D721Med (cell line): ENCODE measurements around the gene LRP1-AS.

Experiments
- DNase-seq: peaks from one replicate; pipeline ENCODE4 v3.0.0; 2011; ENCODE audit warnings: low spot score; ENCODE audit not compliant: insufficient read length
- FAIRE-seq: peaks from 2 replicates; lab custom pipeline; 2011; peaks lifted over from hg19 to GRCh38; lab: Jason Lieb, UNC
- TF ChIP-seq, protein P1 (sequence below): IDR thresholded peaks from 2 replicates; pipeline ENCODE4 v1.5.1; 2012; ENCODE audit warnings: mild to moderate bottlenecking, control low read depth; ENCODE audit not compliant: insufficient read depth; ENCODE audit errors: missing control alignments

LRP1-AS gene

DNA sequence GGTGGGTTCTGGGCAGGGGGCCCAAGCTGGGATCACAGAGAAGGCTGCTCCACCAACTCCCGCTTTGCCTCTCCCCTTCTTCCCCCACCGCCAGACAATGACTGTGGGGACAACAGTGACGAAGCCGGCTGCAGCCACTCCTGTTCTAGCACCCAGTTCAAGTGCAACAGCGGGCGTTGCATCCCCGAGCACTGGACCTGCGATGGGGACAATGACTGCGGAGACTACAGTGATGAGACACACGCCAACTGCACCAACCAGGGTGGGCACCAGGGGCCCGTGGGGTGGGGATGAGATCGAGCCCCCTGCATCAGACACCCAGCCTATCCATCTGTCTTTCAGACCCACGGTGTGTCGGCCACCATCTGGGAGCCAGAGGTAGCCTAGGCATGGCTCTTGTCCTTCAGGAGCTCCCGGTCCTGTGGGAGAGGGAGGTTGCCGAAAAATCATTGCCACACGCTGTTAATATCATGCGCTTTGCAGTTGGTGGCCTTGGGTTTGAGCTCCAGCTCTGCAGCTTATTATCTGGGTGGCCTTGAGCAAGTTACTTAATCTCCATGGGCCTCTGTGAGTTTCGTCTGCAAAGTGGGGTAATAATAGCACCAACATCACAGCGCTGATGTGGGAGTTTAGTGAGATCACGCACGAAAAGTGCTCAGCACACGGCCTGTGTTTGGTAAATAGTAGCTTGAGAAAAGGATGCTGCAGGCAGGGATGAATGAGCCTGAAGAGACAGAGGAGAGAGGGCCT lies 21.8 kb upstream of the LRP1-AS start:
- DNase-seq (no peak), FAIRE-seq (no peak)
- TF ChIP-seq, protein P1, sequence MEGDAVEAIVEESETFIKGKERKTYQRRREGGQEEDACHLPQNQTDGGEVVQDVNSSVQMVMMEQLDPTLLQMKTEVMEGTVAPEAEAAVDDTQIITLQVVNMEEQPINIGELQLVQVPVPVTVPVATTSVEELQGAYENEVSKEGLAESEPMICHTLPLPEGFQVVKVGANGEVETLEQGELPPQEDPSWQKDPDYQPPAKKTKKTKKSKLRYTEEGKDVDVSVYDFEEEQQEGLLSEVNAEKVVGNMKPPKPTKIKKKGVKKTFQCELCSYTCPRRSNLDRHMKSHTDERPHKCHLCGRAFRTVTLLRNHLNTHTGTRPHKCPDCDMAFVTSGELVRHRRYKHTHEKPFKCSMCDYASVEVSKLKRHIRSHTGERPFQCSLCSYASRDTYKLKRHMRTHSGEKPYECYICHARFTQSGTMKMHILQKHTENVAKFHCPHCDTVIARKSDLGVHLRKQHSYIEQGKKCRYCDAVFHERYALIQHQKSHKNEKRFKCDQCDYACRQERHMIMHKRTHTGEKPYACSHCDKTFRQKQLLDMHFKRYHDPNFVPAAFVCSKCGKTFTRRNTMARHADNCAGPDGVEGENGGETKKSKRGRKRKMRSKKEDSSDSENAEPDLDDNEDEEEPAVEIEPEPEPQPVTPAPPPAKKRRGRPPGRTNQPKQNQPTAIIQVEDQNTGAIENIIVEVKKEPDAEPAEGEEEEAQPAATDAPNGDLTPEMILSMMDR = no peak

DNA sequence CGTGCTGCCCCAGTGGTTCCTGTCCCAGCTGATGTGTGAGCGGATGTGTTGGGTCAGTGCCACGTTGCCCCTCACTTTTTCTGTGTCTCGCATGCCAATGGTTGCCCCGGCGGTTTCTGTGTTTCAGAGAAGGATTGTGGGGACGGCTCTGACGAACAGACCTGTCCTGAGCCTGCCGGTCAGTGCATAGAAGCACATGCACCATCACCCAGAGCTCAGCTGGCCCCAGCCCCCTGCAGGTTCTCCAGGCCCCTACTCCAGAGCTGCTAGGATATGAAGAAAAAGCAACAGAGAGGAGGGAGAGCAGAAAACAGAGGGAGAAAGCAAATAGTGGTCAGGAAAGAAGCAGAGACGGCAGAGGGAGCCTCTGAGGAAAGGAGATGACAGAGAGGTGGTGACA lies 20.6 kb upstream of the LRP1-AS start:
- FAIRE-seq = no peak
- TF ChIP-seq, protein P1 = no peak
- DNase-seq = no peak

DNA sequence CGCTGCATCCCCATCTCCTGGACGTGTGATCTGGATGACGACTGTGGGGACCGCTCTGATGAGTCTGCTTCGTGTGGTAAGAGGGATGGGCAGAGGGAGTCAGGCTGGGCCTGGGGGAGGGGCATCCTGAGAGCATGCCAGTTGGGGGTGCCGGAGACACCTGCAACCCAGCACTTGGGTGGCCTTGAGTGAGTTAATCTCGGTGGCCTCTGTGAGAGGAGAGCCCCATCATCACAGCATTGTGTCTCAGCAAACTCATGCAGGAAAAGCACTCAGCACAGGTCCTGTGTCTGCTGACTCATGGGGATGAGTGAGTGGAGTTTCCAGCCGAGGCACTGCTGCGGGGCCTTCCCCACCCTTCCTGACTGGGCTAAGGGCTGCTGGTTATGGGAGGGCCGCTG lies 19.6 kb upstream of the LRP1-AS start:
- FAIRE-seq (no peak), DNase-seq (no peak)
- TF ChIP-seq, protein P1 = no peak

DNA sequence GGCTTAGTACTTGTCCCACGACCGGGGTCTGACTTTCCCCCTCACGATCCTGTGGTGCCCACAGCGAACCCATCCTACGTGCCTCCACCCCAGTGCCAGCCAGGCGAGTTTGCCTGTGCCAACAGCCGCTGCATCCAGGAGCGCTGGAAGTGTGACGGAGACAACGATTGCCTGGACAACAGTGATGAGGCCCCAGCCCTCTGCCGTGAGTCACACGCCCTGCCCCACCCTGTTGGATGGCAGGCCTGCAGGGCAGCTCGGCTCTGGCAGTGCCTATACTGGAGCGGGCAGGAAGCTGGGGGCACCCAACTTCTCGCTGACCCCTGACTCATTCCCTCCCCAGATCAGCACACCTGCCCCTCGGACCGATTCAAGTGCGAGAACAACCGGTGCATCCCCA lies 18.3 kb upstream of the LRP1-AS start:
- DNase-seq (no peak), FAIRE-seq (no peak)
- TF ChIP-seq, protein P1 = no peak

DNA sequence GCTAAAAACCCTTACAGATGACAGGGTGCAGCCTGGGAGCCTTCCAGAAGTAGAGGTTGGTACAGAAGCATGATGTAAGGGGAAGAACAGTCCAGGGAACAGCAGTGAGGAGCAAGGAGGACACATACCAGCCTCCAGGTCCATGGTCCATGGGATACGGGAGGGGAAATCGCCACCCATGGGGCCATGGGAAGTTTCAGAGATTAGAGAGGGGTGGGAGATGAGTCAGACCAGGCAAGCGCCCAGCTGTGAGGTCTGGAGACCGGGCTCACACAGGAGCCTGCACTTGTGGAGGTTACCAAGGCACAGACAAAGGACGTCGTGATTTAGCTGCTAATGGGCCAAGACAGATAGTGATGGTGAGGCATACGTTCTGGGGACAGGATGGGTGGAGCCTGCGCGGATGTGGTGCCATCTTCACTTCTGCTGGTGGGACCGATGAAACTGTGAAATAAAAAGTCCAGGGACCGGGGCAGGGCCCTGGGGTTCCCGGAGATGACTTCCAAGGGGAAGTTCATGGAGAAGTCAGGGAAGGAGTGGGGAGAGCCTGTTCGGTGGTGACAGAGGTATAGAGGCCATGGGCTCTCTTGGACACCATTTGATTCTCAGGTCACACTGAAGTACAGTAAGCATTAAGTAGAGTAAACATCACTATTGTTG lies 17.7 kb upstream of the LRP1-AS start:
- DNase-seq (no peak), FAIRE-seq (no peak)
- TF ChIP-seq, protein P1 = no peak

DNA sequence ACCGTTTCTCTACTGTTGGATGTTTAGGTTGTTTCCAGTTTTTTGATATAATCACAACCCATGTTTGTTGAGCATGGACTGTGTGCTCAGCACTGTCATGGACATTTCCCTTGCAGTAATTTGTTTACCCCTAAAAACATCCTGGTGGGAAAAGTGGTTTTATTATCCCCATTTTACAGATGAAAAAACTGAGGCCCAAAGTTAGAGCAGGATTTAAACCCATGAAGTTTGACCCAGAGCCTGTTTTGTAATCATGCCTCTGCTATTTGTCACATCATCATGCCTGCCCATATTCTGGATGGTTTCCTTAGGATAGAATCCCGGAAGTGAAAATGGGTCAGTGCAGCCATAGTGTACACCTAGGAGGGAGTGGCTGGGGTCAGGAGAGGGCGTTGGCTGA lies 17.0 kb upstream of the LRP1-AS start:
- FAIRE-seq (no peak), DNase-seq (no peak)
- TF ChIP-seq, protein P1 = no peak
